GM11168 (cell line): Measurements from ENCODE around the gene SETDB1.
"Not testable (repeated sequence)": the region's sequence is repeated elsewhere in the genome, so short reads cannot be mapped to it uniquely, and the experiment has no call there.

Source experiments
- in situ Hi-C: fragments of 300-500 bp; cut with MboI; formaldehyde crosslinking; loops from one replicate; pipeline ENCODE4 v1.12.0; 2022; ENCODE audit warnings: low sequenced_read_pairs; ENCODE audit not compliant: unreplicated experiment

Gene SETDB1

GRCh38 chr1:150926097-150926741 lies at the start of gene SETDB1:
Gene SETDB1 (plus strand): TSS chr1:150926363. CDS start chr1:150927715, 1,352 bp downstream.
- in situ Hi-C loops, result no loop called here

GRCh38 chr1:150878931-150879330 lies 47.2 kb upstream of the SETDB1 start:
- in situ Hi-C loops, result not testable (repeated sequence)

GRCh38 chr1:150881331-150882070 lies 44.7 kb upstream of the SETDB1 start:
- in situ Hi-C loops, result no loop called here

- in situ Hi-C loops, result not testable (repeated sequence)
Measured at GRCh38 chr1:150883121-150883520, 43.0 kb upstream of the SETDB1 start.

- in situ Hi-C loops, result no loop called here
Measured at GRCh38 chr1:150887018-150887417, 39.1 kb upstream of the SETDB1 start, which contains the start of gene CTXND2. Gene CTXND2 (plus strand): TSS chr1:150887136. CDS start chr1:150912315, 25,179 bp downstream.

GRCh38 chr1:150888727-150889126 lies 37.4 kb upstream of the SETDB1 start:
- in situ Hi-C loops, result no loop called here

- in situ Hi-C loops, result no loop called here
Measured at GRCh38 chr1:150890033-150890416, 36.1 kb upstream of the SETDB1 start.

GRCh38 chr1:150893336-150893913 lies 32.7 kb upstream of the SETDB1 start:
- in situ Hi-C loops, result no loop called here

GRCh38 chr1:150895618-150896017 lies 30.5 kb upstream of the SETDB1 start:
- in situ Hi-C loops, result no loop called here

- in situ Hi-C loops, result not testable (repeated sequence)
Measured at GRCh38 chr1:150899795-150900194, 26.4 kb upstream of the SETDB1 start.

GRCh38 chr1:150902346-150902745 lies 23.8 kb upstream of the SETDB1 start:
- in situ Hi-C loops, result no loop called here

GRCh38 chr1:150902751-150903150 lies 23.4 kb upstream of the SETDB1 start:
- in situ Hi-C loops, result no loop called here

- in situ Hi-C loops, result no loop called here
Measured at GRCh38 chr1:150905301-150905700, 20.9 kb upstream of the SETDB1 start.

GRCh38 chr1:150906329-150906728 lies 19.8 kb upstream of the SETDB1 start:
- in situ Hi-C loops, result no loop called here

GRCh38 chr1:150906813-150907212 lies 19.4 kb upstream of the SETDB1 start:
- in situ Hi-C loops, result no loop called here

GRCh38 chr1:150909585-150910180 lies 16.5 kb upstream of the SETDB1 start:
- in situ Hi-C loops, result no loop called here

GRCh38 chr1:150912623-150913022 lies 13.5 kb upstream of the SETDB1 start:
- in situ Hi-C loops, result no loop called here

- in situ Hi-C loops, result no loop called here
Measured at GRCh38 chr1:150917387-150917786, 8.8 kb upstream of the SETDB1 start.

- in situ Hi-C loops, result no loop called here
Measured at GRCh38 chr1:150922519-150922975, 3.6 kb upstream of the SETDB1 start.

GRCh38 chr1:150925080-150925479 lies 1.1 kb upstream of the SETDB1 start:
- in situ Hi-C loops, result no loop called here

GRCh38 chr1:150927624-150928023 lies 1.5 kb downstream of the SETDB1 start:
- in situ Hi-C loops, result no loop called here
